Measurements from ENCODE around the gene CACNA1A.

Gene CACNA1A

DNA sequence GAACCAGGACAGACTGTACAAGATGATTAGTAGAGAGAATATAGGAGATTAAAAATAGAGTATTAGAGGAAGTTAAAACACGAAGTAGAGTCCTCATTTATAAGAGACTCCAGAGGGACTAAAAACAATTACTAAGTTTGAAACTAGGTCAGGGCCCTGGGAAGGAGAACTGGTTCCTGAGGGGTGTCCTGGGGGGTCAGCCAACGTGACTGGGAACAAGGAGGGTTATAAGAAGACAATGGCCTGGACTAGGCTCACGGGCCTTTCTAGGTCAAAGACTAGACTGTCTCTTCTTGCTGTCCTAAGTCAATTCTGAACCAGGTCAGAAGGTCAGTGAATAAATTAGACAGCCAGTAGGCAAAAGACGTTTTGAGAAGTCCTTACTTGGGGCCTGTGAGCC, 190.8 kb downstream of the CACNA1A start:
- Histone ChIP-seq H2BK120ac (ENCODE audit: low read depth, low read length) (no peak overlapping the region), H3K27ac (ENCODE audit: low read length, poor library complexity, severe bottlenecking) (no peak overlapping the region), H3K18ac (ENCODE audit: low read depth in 1 of 2, low read length in 2 of 2) (no peak overlapping the region), H3K23ac (ENCODE audit: low read length in 2 of 2) (no peak overlapping the region), H3K14ac (ENCODE audit: low read length in 2 of 2) (no peak overlapping the region), H2AFZ (ENCODE audit: low read depth, low read length) (no peak overlapping the region), H3K9ac (ENCODE audit: low read length) (no peak overlapping the region), H3K9me3 (ENCODE audit: control insufficient read depth, low read length) (peaks cover 6% of the 10 kb centered on the region), H2BK5ac (ENCODE audit: low read depth, low read length, poor library complexity, severe bottlenecking) (no peak overlapping the region), H3K4me2 (ENCODE audit: low read length, poor library complexity, severe bottlenecking) (no peak overlapping the region), H3K4me1 (ENCODE audit: control insufficient read depth, insufficient read depth, low read depth, low read length) (no peaks in the 10 kb centered on the region), H4K8ac (ENCODE audit: low read length) (no peak overlapping the region), H3K4me3 (ENCODE audit: insufficient read depth in 1 of 2, low read depth in 1 of 2, low read length in 2 of 2) (no peak overlapping the region), H2AK5ac (ENCODE audit: low read length, severe bottlenecking) (no peak overlapping the region), H2BK12ac (ENCODE audit: low read length in 2 of 2) (no peak overlapping the region), H3K27me3 (ENCODE audit: control insufficient read depth in 1 of 2, insufficient read depth in 1 of 2, low read length in 2 of 2) (no peaks in the 10 kb centered on the region), H3K79me1 (replicated peaks; ENCODE audit: low read length, poor library complexity, severe bottlenecking) (no peaks in the 10 kb centered on the region), H4K91ac (ENCODE audit: low read length) (no peak overlapping the region), H3K36me3 (ENCODE audit: control insufficient read depth in 1 of 2, insufficient read depth in 2 of 2, low read depth in 1 of 2, low read length in 2 of 2) (peaks cover 0 to 80% of the 10 kb centered on the region in 2 experiments), H3K4ac (ENCODE audit: low read depth in 1 of 2, low read length in 2 of 2) (no peak overlapping the region), H2BK15ac (ENCODE audit: low read depth, poor library complexity, severe bottlenecking) (no peak overlapping the region)
- DNase-seq: no peak
- WGBS: 37% methylated on average over 3 of the region's 4 CpGs

DNA sequence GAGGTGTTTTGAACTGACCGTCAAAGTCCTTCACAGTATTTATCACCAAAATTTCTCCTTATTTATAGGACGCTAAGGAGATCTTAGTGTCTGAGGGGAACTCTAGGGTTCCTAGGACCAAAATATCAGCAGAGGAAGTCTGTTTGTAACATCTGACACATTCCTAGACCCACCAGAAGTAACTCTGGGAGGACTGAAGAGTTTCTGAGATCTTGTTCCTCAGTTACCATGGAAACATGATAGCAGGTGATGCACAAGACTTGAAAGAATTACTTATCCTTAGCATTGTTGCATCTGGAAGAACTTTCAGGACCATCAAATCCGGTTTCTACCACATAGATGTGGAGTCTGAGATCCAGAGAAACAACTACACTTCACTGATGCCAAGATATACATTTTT, 191.5 kb downstream of the CACNA1A start:
- H3K14ac ChIP-seq (ENCODE audit: low read length in 2 of 2): no peak overlapping the region
- H3K36me3 ChIP-seq (ENCODE audit: control insufficient read depth in 1 of 2, insufficient read depth in 2 of 2, low read depth in 1 of 2, low read length in 2 of 2): peaks cover 0 to 76% of the 10 kb centered on the region in 2 experiments
- no peak for DNase-seq
- H4K91ac ChIP-seq (ENCODE audit: low read length): no peak overlapping the region
- H2BK12ac ChIP-seq (ENCODE audit: low read length in 2 of 2): no peak overlapping the region
- no peak overlapping the region for H3K4ac ChIP-seq (ENCODE audit: low read depth in 1 of 2, low read length in 2 of 2)
- H2AK5ac ChIP-seq (ENCODE audit: low read length, severe bottlenecking): no peak overlapping the region
- no peaks in the 10 kb centered on the region for H3K4me1 ChIP-seq (ENCODE audit: control insufficient read depth, insufficient read depth, low read depth, low read length)
- no peak overlapping the region for H2BK120ac ChIP-seq (ENCODE audit: low read depth, low read length)
- H2BK5ac ChIP-seq (ENCODE audit: low read depth, low read length, poor library complexity, severe bottlenecking): no peak overlapping the region
- H3K4me2 ChIP-seq (ENCODE audit: low read length, poor library complexity, severe bottlenecking): no peak overlapping the region
- no peak overlapping the region for H4K8ac ChIP-seq (ENCODE audit: low read length)
- H2AFZ ChIP-seq (ENCODE audit: low read depth, low read length): no peak overlapping the region
- no peak overlapping the region for H3K18ac ChIP-seq (ENCODE audit: low read depth in 1 of 2, low read length in 2 of 2)
- H3K79me1 ChIP-seq (replicated peaks; ENCODE audit: low read length, poor library complexity, severe bottlenecking): no peaks in the 10 kb centered on the region
- H3K4me3 ChIP-seq (ENCODE audit: insufficient read depth in 1 of 2, low read depth in 1 of 2, low read length in 2 of 2): no peak overlapping the region
- no peaks in the 10 kb centered on the region for H3K27me3 ChIP-seq (ENCODE audit: control insufficient read depth in 1 of 2, insufficient read depth in 1 of 2, low read length in 2 of 2)
- H3K23ac ChIP-seq (ENCODE audit: low read length in 2 of 2): no peak overlapping the region
- no peak overlapping the region for H2BK15ac ChIP-seq (ENCODE audit: low read depth, poor library complexity, severe bottlenecking)
- no peak overlapping the region for H3K9ac ChIP-seq (ENCODE audit: low read length)
- no CpG with 5 or more reads among the region's 3 CpGs for WGBS
- peaks cover 6% of the 10 kb centered on the region for H3K9me3 ChIP-seq (ENCODE audit: control insufficient read depth, low read length)
- no peak overlapping the region for H3K27ac ChIP-seq (ENCODE audit: low read length, poor library complexity, severe bottlenecking)

DNA sequence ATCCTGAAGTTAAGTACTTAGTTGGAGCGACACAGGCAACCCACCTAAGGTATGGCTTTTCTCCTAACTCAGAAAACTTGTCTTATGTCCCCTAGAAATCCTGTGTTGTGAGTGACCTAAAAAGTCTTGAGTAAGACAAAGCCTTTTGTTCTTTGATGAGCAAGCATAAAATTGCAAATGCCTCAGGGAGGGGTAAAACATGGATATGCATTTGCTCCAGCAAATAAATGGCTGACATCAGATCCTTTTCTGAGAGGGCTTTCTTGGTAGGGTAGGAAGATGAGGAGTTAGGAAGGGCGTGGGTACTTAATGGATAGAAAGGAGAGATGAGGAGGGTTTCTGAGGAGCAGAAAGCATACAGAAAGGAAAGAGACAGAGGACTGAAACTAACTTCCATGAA, 192.4 kb downstream of the CACNA1A start:
- Histone ChIP-seq H3K4me1 (ENCODE audit: control insufficient read depth, insufficient read depth, low read depth, low read length) (no peaks in the 10 kb centered on the region), H2BK120ac (ENCODE audit: low read depth, low read length) (no peak overlapping the region), H3K14ac (ENCODE audit: low read length in 2 of 2) (no peak overlapping the region)

DNA sequence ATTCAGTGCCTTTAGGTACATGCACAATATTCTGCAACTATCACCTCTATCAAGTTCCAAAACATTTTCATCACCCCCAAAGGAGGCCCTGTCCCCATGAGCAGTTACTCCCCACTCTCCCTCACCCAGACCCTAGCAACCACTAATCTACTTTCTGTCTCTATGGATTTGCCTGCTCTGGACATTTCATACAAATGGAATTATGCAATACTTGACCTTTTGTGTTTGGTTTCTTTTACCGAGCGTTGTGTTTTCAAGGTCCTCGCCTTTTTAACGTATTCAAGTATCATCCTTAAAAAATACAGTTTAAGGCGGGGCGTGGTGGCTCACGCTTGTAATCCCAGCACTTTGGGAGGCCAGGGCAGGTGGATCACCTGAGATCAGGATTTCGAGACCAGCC, 196.4 kb downstream of the CACNA1A start:
- Histone ChIP-seq H3K79me1 (replicated peaks; ENCODE audit: low read length, poor library complexity, severe bottlenecking) (no peaks in the 10 kb centered on the region), H3K9me3 (ENCODE audit: control insufficient read depth, low read length) (peaks cover 6% of the 10 kb centered on the region), H4K8ac (ENCODE audit: low read length) (no peak overlapping the region), H2BK15ac (ENCODE audit: low read depth, poor library complexity, severe bottlenecking) (no peak overlapping the region), H2AK5ac (ENCODE audit: low read length, severe bottlenecking) (no peak overlapping the region), H3K18ac (ENCODE audit: low read depth in 1 of 2, low read length in 2 of 2) (no peak overlapping the region), H2BK120ac (ENCODE audit: low read depth, low read length) (no peak overlapping the region), H3K27ac (ENCODE audit: low read length, poor library complexity, severe bottlenecking) (no peak overlapping the region), H3K4me1 (ENCODE audit: control insufficient read depth, insufficient read depth, low read depth, low read length) (no peaks in the 10 kb centered on the region), H2BK5ac (ENCODE audit: low read depth, low read length, poor library complexity, severe bottlenecking) (no peak overlapping the region), H2AFZ (ENCODE audit: low read depth, low read length) (no peak overlapping the region), H3K23ac (ENCODE audit: low read length in 2 of 2) (no peak overlapping the region), H2BK12ac (ENCODE audit: low read length in 2 of 2) (no peak overlapping the region), H3K14ac (ENCODE audit: low read length in 2 of 2) (no peak overlapping the region), H4K91ac (ENCODE audit: low read length) (no peak overlapping the region), H3K4ac (ENCODE audit: low read depth in 1 of 2, low read length in 2 of 2) (no peak overlapping the region), H3K4me3 (ENCODE audit: insufficient read depth in 1 of 2, low read depth in 1 of 2, low read length in 2 of 2) (no peak overlapping the region), H3K9ac (ENCODE audit: low read length) (no peak overlapping the region), H3K4me2 (ENCODE audit: low read length, poor library complexity, severe bottlenecking) (no peak overlapping the region), H3K36me3 (ENCODE audit: control insufficient read depth in 1 of 2, insufficient read depth in 2 of 2, low read depth in 1 of 2, low read length in 2 of 2) (peaks cover 0 to 65% of the 10 kb centered on the region in 2 experiments), H3K27me3 (ENCODE audit: control insufficient read depth in 1 of 2, insufficient read depth in 1 of 2, low read length in 2 of 2) (no peaks in the 10 kb centered on the region)
- DNase-seq: no peak
- 83% methylated on average over 7 of the region's 8 CpGs for WGBS

More for the DNA sequence above, 192.4 kb downstream of the CACNA1A start:
- Histone ChIP-seq H2BK15ac (ENCODE audit: low read depth, poor library complexity, severe bottlenecking) (no peak overlapping the region), H3K18ac (ENCODE audit: low read depth in 1 of 2, low read length in 2 of 2) (no peak overlapping the region), H3K4me2 (ENCODE audit: low read length, poor library complexity, severe bottlenecking) (no peak overlapping the region), H2BK5ac (ENCODE audit: low read depth, low read length, poor library complexity, severe bottlenecking) (no peak overlapping the region), H3K23ac (ENCODE audit: low read length in 2 of 2) (no peak overlapping the region), H2BK12ac (ENCODE audit: low read length in 2 of 2) (no peak overlapping the region), H3K9me3 (ENCODE audit: control insufficient read depth, low read length) (peaks cover 6% of the 10 kb centered on the region), H4K8ac (ENCODE audit: low read length) (no peak overlapping the region), H3K79me1 (replicated peaks; ENCODE audit: low read length, poor library complexity, severe bottlenecking) (no peaks in the 10 kb centered on the region), H3K4ac (ENCODE audit: low read depth in 1 of 2, low read length in 2 of 2) (no peak overlapping the region), H3K36me3 (ENCODE audit: control insufficient read depth in 1 of 2, insufficient read depth in 2 of 2, low read depth in 1 of 2, low read length in 2 of 2) (peaks cover 0 to 69% of the 10 kb centered on the region in 2 experiments), H3K4me3 (ENCODE audit: insufficient read depth in 1 of 2, low read depth in 1 of 2, low read length in 2 of 2) (no peak overlapping the region), H3K27ac (ENCODE audit: low read length, poor library complexity, severe bottlenecking) (no peak overlapping the region), H3K9ac (ENCODE audit: low read length) (no peak overlapping the region), H3K27me3 (ENCODE audit: control insufficient read depth in 1 of 2, insufficient read depth in 1 of 2, low read length in 2 of 2) (no peaks in the 10 kb centered on the region), H4K91ac (ENCODE audit: low read length) (no peak overlapping the region), H2AFZ (ENCODE audit: low read depth, low read length) (no peak overlapping the region), H2AK5ac (ENCODE audit: low read length, severe bottlenecking) (no peak overlapping the region)
- DNase-seq: no peak
- WGBS: 31% methylated on average over 1 of the region's 2 CpGs

Data from mesenchymal stem cell (in vitro differentiated cells and primary cell).